Adrenal gland (tissue), 5 donors: ENCODE data around the gene DIP2C.

Source experiments
- CTCF ChIP-seq, 6 experiments: fragments of 450-650 bp in 4 of 6; fragments of 200-600 bp in 2 of 6; sonication (generic) in 1 of 6; IDR thresholded peaks; 1 replicate in 5 of 6; 2 replicates in 1 of 6; pipeline versions ENCODE4 v1.5.1 to v1.8.0; 2016 to 2021; ENCODE audit warnings: antibody characterized with exemption in 6 of 6, mild to moderate bottlenecking in 2 of 6, moderate library complexity in 1 of 6
- POLR2A ChIP-seq, 2 donors: fragments of 450-650 bp; IDR thresholded peaks; one replicate each; pipeline ENCODE4 v1.6.1; 2017; ENCODE audit warnings: antibody characterized with exemption in 2 of 2, mild to moderate bottlenecking in 2 of 2, moderate library complexity in 1 of 2
- donor health status: DM: no; HTN: no; CAD: no.

GRCh38 chr10:472241-472910, 217.1 kb downstream of the DIP2C start:
- TF ChIP-seq CTCF (IDR thresholded peaks at IDR 0.05) (no peak), POLR2A (IDR thresholded peaks at IDR 0.05) (no peak)
